Progenitor cell of endocrine pancreas (in vitro differentiated cells): ENCODE measurements around the gene NEK11. TPM values are rescaled to one million over a fixed set of nuclear protein-coding genes. Genes with fewer than 3 reads are reported as not detected.
A peak's percentile ranks its signal among the peaks of the same experiment; 100 is the strongest.
"Not testable (repeated sequence)": the region's sequence is repeated elsewhere in the genome, so short reads cannot be mapped to it uniquely, and the experiment has no call there.

Source experiments
- DNase-seq: peaks from one replicate; pipeline ENCODE4 v3.0.0; 2021; ENCODE audit warnings: low spot score; ENCODE audit not compliant: unreplicated experiment
- H3K27ac Mint-ChIP-seq: 2 replicates; pipeline ENCODE4 v1.8.0; 2021; ENCODE audit warnings: mild to moderate bottlenecking, moderate library complexity, mixed read lengths
- H3K27me3 Mint-ChIP-seq: 2 replicates; pipeline ENCODE4 v1.8.0; 2021; ENCODE audit warnings: mixed read lengths
- H3K36me3 Mint-ChIP-seq: 2 replicates; pipeline ENCODE4 v1.8.0; 2022; ENCODE audit warnings: mixed read lengths; ENCODE audit not compliant: insufficient read depth
- H3K4me1 Mint-ChIP-seq: 2 replicates; pipeline ENCODE4 v1.8.0; 2021; ENCODE audit warnings: low read depth, mixed read lengths
- H3K4me3 Mint-ChIP-seq: 2 replicates; pipeline ENCODE4 v1.8.0; 2021; ENCODE audit warnings: low read depth, mild to moderate bottlenecking, moderate library complexity, mixed read lengths
- H3K9me3 Mint-ChIP-seq: 2 replicates; pipeline ENCODE4 v1.8.0; 2021; ENCODE audit warnings: low read depth, mixed read lengths
- CTCF ChIP-seq: fragments of 200-600 bp; sonication (generic); IDR thresholded peaks from one replicate; pipeline ENCODE4 v1.5.0; 2021; ENCODE audit warnings: antibody characterized with exemption, mild to moderate bottlenecking; ENCODE audit not compliant: unreplicated experiment
- total RNA-seq: library from RNA; stranded (reverse); gene quantifications from 2 replicates; pipeline ENCODE4 v1.2.1, GENCODE V29; 2021

The NEK11 gene
- total RNA-seq, 1 donor from 2014 or later = 18.7 TPM

GRCh38 chr3:131328721-131329120 is 302.0 kb downstream of the NEK11 start:
- H3K27me3 Mint-ChIP-seq = no peaks in the 10 kb centered on the region
- peaks cover 9% of the 10 kb centered on the region for H3K9me3 Mint-ChIP-seq
- H3K27ac Mint-ChIP-seq = no peak overlapping the region
- H3K4me1 Mint-ChIP-seq = peaks cover 6% of the 10 kb centered on the region
- no peak overlapping the region for H3K4me3 Mint-ChIP-seq
- peaks cover 5% of the 10 kb centered on the region for H3K36me3 Mint-ChIP-seq
- no peak for DNase-seq
- no peak for TF ChIP-seq CTCF

GRCh38 chr3:131329774-131330173 is 303.1 kb downstream of the NEK11 start:
- no peak for TF ChIP-seq CTCF
- H3K27me3 Mint-ChIP-seq = no peaks in the 10 kb centered on the region
- DNase-seq = no peak
- H3K36me3 Mint-ChIP-seq = peaks cover 9% of the 10 kb centered on the region
- H3K9me3 Mint-ChIP-seq = peaks cover 9% of the 10 kb centered on the region
- H3K27ac Mint-ChIP-seq = no peak overlapping the region
- H3K4me3 Mint-ChIP-seq = no peak overlapping the region
- peaks cover 6% of the 10 kb centered on the region for H3K4me1 Mint-ChIP-seq

- peak overlapping the region; percentile 72 for H3K4me3 Mint-ChIP-seq
- DNase-seq, H3K4me1 Mint-ChIP-seq, H3K9me3 Mint-ChIP-seq, H3K27me3 Mint-ChIP-seq: not testable (repeated sequence)
- H3K27ac Mint-ChIP-seq = peak overlapping the region; percentile 91
- H3K36me3 Mint-ChIP-seq = peaks cover 12% of the 10 kb centered on the region
These were observed 304.9 kb downstream of the NEK11 start for GRCh38 chr3:131331456-131332085.

GRCh38 chr3:131338948-131339640 is 312.4 kb downstream of the NEK11 start:
- Mint-ChIP-seq H3K9me3 (peaks cover 8% of the 10 kb centered on the region), H3K27me3 (no peaks in the 10 kb centered on the region), H3K4me1 (no peaks in the 10 kb centered on the region), H3K36me3 (peaks cover 12% of the 10 kb centered on the region), H3K27ac (no peak overlapping the region), H3K4me3 (no peak overlapping the region)
- no peak for TF ChIP-seq CTCF
- no peak for DNase-seq

- Mint-ChIP-seq H3K9me3 (peaks cover 21% of the 10 kb centered on the region), H3K4me1 (no peaks in the 10 kb centered on the region), H3K36me3 (peaks cover 12% of the 10 kb centered on the region), H3K27ac (no peak overlapping the region), H3K4me3 (no peak overlapping the region), H3K27me3 (no peaks in the 10 kb centered on the region)
- no peak for DNase-seq
- TF ChIP-seq CTCF = no peak
These were observed 315.1 kb downstream of the NEK11 start for GRCh38 chr3:131341761-131342160.

- Mint-ChIP-seq H3K4me3 (no peak overlapping the region), H3K4me1 (peaks cover 4% of the 10 kb centered on the region), H3K27me3 (no peaks in the 10 kb centered on the region), H3K27ac (no peak overlapping the region), H3K9me3 (peaks cover 15% of the 10 kb centered on the region), H3K36me3 (peaks cover 11% of the 10 kb centered on the region)
- TF ChIP-seq CTCF = no peak
- DNase-seq = no peak
These were observed 322.2 kb downstream of the NEK11 start for GRCh38 chr3:131348911-131349310.
